Esophagus squamous epithelium (tissue), 4 donors: ENCODE results near the gene POU2F1.

ENCODE experiments used
- CTCF ChIP-seq, 6 experiments: fragments of 450-650 bp in 4 of 6; fragments of 200-600 bp in 2 of 6; sonication (generic) in 2 of 6; IDR thresholded peaks; one replicate each; pipeline ENCODE4 v1.5.1; 2016 to 2019; ENCODE audit warnings: antibody characterized with exemption in 6 of 6, mild to moderate bottlenecking in 4 of 6, moderate library complexity in 4 of 6
- POLR2A ChIP-seq, 4 donors: fragments of 450-650 bp; IDR thresholded peaks; one replicate each; pipeline ENCODE4 v1.6.1; 2017; ENCODE audit warnings: antibody characterized with exemption in 4 of 4, mild to moderate bottlenecking in 4 of 4, moderate library complexity in 3 of 4

DNA sequence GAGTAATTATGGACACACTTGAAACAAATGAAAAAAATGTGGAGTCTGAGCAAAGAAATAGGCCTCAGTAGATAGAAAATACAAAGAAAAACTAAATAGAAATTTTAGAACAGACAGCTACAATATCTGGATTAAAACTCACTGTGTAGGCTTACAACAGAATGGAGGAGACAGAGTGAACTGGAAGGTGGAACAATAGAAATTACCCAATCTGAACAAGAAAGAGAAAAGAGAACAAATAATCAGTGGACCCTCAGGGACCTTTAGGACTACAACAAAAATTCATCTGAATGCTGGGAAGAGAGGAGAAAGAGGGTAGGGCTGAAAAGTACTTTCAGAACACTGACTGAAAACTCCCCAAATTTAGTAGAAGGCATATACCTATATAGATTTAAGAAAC, 90.0 kb downstream of the POU2F1 start:
- TF ChIP-seq CTCF (IDR thresholded peaks at IDR 0.05) (no peak), POLR2A (IDR thresholded peaks at IDR 0.05) (no peak)
